HEK293 (cell line): ENCODE data around the gene ATP6V1F.
A peak's percentile ranks its signal among the peaks of the same experiment; 100 is the strongest.

Experiments used
- CTCF ChIA-PET: fragments of 350-600 bp; formaldehyde crosslinking; extraction: SDS; loops from one replicate; lab custom pipeline; 2021; ENCODE audit warnings: antibody characterized with exemption; lab: Yijun Ruan, JAX
- POLR2A ChIA-PET: fragments of 300-600 bp; formaldehyde crosslinking; extraction: SDS; loops from one replicate; lab custom pipeline; 2020; ENCODE audit warnings: antibody characterized with exemption, inconsistent platforms; lab: Yijun Ruan, JAX
- H3K27ac ChIP-seq: fragments of 200-500 bp; sonication (Bioruptor generic); 2 replicates; pipeline ENCODE4 v1.5.1; 2014; ENCODE audit warnings: low read depth, low read length, control low read depth, inconsistent platforms; ENCODE audit errors: extremely low read depth
- H3K36me3 ChIP-seq, 2 experiments: fragments of 200-500 bp in 1 of 2; sonication (Bioruptor generic) in 1 of 2; 1 replicate in 1 of 2; 2 replicates in 1 of 2; pipeline ENCODE4 v1.5.1; 2014 to 2017; ENCODE audit warnings: inconsistent platforms in 2 of 2, low read length in 2 of 2; ENCODE audit not compliant: control insufficient read depth in 2 of 2, insufficient read depth in 1 of 2
- H3K4me1 ChIP-seq: fragments of 200-500 bp; sonication (Bioruptor generic); 2 replicates; pipeline ENCODE4 v1.5.1; 2014; ENCODE audit warnings: mild to moderate bottlenecking, low read length, inconsistent platforms; ENCODE audit not compliant: control insufficient read depth, insufficient read depth
- H3K4me3 ChIP-seq: 2 replicates; pipeline ENCODE4 v1.5.1; 2011; ENCODE audit warnings: low read depth, mild to moderate bottlenecking, control low read depth, low read length, moderate library complexity
- H3K9me3 ChIP-seq: fragments of 200-500 bp; sonication (Bioruptor generic); 2 replicates; pipeline ENCODE4 v1.5.1; 2014; ENCODE audit warnings: low read depth, low read length, inconsistent platforms; ENCODE audit not compliant: control insufficient read depth, insufficient read depth
- BCL11A ChIP-seq: fragments of 450-650 bp; formaldehyde crosslinking; IDR thresholded peaks from 2 replicates; pipeline ENCODE4 v1.5.1; 2016; ENCODE audit warnings: low read depth, missing biosample characterization, missing genetic modification characterization
- GLIS2 ChIP-seq: fragments of 450-650 bp; formaldehyde crosslinking; IDR thresholded peaks from 2 replicates; pipeline ENCODE4 v1.5.1; 2016; ENCODE audit warnings: missing biosample characterization, missing genetic modification characterization
- ZBTB8A ChIP-seq: fragments of 450-650 bp; formaldehyde crosslinking; IDR thresholded peaks from 2 replicates; pipeline ENCODE4 v1.5.1; 2016; ENCODE audit warnings: missing biosample characterization, missing genetic modification characterization
- ZIC2 ChIP-seq: fragments of 450-650 bp; formaldehyde crosslinking; IDR thresholded peaks from 2 replicates; pipeline ENCODE4 v1.5.1; 2016; ENCODE audit warnings: missing biosample characterization, missing genetic modification characterization
- ZNF10 ChIP-seq: fragments of 450-650 bp; formaldehyde crosslinking; IDR thresholded peaks from 2 replicates; pipeline ENCODE4 v1.5.1; 2017; ENCODE audit warnings: missing biosample characterization, missing genetic modification characterization
- ZNF112 ChIP-seq: fragments of 450-650 bp; formaldehyde crosslinking; IDR thresholded peaks from 2 replicates; pipeline ENCODE4 v1.5.0; 2017; ENCODE audit warnings: missing biosample characterization, missing genetic modification characterization
- ZNF133 ChIP-seq: fragments of 450-650 bp; formaldehyde crosslinking; IDR thresholded peaks from 2 replicates; pipeline ENCODE4 v1.5.1; 2016; ENCODE audit warnings: missing biosample characterization, missing genetic modification characterization
- ZNF146 ChIP-seq: fragments of 450-650 bp; formaldehyde crosslinking; IDR thresholded peaks from 2 replicates; pipeline ENCODE4 v1.5.1; 2016; ENCODE audit warnings: missing biosample characterization, missing genetic modification characterization
- ZNF155 ChIP-seq: fragments of 450-650 bp; formaldehyde crosslinking; IDR thresholded peaks from 2 replicates; pipeline ENCODE4 v1.5.1; 2016; ENCODE audit warnings: missing biosample characterization, missing genetic modification characterization
- ZNF169 ChIP-seq: fragments of 450-650 bp; formaldehyde crosslinking; IDR thresholded peaks from 2 replicates; pipeline ENCODE4 v1.5.1; 2016; ENCODE audit warnings: missing biosample characterization, missing genetic modification characterization
- ZNF366 ChIP-seq: fragments of 450-650 bp; formaldehyde crosslinking; conservative IDR thresholded peaks from 2 replicates; pipeline ENCODE4 v1.5.1; 2016; ENCODE audit warnings: missing biosample characterization, missing genetic modification characterization
- ZNF416 ChIP-seq: fragments of 450-650 bp; formaldehyde crosslinking; IDR thresholded peaks from 2 replicates; pipeline ENCODE4 v1.5.1; 2016; ENCODE audit warnings: missing biosample characterization, missing genetic modification characterization
- ZNF514 ChIP-seq: fragments of 450-650 bp; formaldehyde crosslinking; IDR thresholded peaks from 2 replicates; pipeline ENCODE4 v1.5.1; 2016; ENCODE audit warnings: missing biosample characterization, missing genetic modification characterization
- ZNF529 ChIP-seq: fragments of 450-650 bp; formaldehyde crosslinking; IDR thresholded peaks from 2 replicates; pipeline ENCODE4 v1.5.1; 2017; ENCODE audit warnings: missing genetic modification characterization, missing biosample characterization; ENCODE audit not compliant: insufficient replicate concordance
- ZNF624 ChIP-seq: fragments of 450-650 bp; formaldehyde crosslinking; IDR thresholded peaks from 2 replicates; pipeline ENCODE4 v1.5.1; 2017; ENCODE audit warnings: missing biosample characterization, missing genetic modification characterization
- ZNF654 ChIP-seq: fragments of 450-650 bp; formaldehyde crosslinking; IDR thresholded peaks from 2 replicates; pipeline ENCODE4 v1.5.1; 2016; ENCODE audit warnings: low read depth, missing biosample characterization, missing genetic modification characterization
- ZNF660 ChIP-seq: fragments of 450-650 bp; IDR thresholded peaks from 2 replicates; pipeline ENCODE4 v1.5.1; 2018; ENCODE audit warnings: missing biosample characterization, mild to moderate bottlenecking, missing genetic modification characterization
- TF ChIP-seq, protein P1 (sequence below): fragments of 450-650 bp; formaldehyde crosslinking; IDR thresholded peaks from 2 replicates; pipeline ENCODE4 v1.5.1; 2016; ENCODE audit warnings: missing biosample characterization, missing genetic modification characterization
- TF ChIP-seq, protein P2 (sequence below): IDR thresholded peaks from 2 replicates; pipeline ENCODE4 v1.6.1; 2011; ENCODE audit warnings: mild to moderate bottlenecking, low read depth, low read length, borderline replicate concordance
- TF ChIP-seq, protein P3 (sequence below): fragments of 450-650 bp; formaldehyde crosslinking; IDR thresholded peaks from 2 replicates; pipeline ENCODE4 v1.5.1; 2016; ENCODE audit warnings: missing biosample characterization, missing genetic modification characterization
- TF ChIP-seq, protein P4 (sequence below): fragments of 450-650 bp; formaldehyde crosslinking; IDR thresholded peaks from 2 replicates; pipeline ENCODE4 v1.5.1; 2016; ENCODE audit warnings: missing biosample characterization, missing genetic modification characterization
- TF ChIP-seq, protein P5 (sequence below): fragments of 450-650 bp; formaldehyde crosslinking; IDR thresholded peaks from 2 replicates; pipeline ENCODE4 v1.5.1; 2017; ENCODE audit warnings: missing biosample characterization, missing genetic modification characterization

The ATP6V1F gene

DNA sequence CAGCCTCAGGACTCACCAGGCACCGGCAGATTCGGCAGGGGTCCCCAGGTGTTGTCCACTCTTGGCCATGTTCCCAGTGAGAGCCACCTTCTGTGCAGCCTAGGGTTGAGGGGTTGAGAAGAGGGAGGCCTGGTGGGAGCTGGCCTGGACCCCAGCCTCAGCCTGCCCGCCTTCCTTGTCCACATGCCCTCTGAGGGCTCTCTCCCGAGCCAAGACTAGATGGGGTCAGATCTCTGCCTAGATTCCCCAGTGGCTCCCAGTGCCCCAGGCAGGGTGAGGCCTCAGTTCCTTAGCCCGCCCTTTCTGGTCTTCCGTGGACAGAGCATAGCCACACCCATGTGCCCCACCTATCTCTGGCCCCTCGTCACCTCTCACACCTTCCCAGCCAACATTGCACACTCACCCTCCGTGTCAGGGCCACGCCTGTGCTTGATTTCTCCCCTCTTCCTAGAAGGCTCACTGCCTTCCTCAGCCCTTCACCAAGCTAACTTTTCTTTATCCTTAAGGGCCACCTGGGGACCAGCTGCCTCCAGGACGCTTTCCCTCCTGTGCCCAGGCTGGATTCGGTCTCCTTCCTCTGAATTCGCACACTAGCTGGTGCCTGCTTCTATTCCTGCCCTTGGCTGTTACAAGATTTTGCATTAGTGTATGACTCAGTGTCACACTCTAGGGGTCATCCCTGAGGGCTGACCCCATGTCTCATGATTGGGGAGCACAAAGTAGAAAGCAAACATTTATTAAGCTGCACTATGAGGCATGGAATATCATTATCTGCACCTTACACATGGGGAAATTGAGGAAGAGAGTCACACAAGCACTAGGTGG, 40.3 kb downstream of the ATP6V1F start (continued):
- TF ChIP-seq, protein P1, sequence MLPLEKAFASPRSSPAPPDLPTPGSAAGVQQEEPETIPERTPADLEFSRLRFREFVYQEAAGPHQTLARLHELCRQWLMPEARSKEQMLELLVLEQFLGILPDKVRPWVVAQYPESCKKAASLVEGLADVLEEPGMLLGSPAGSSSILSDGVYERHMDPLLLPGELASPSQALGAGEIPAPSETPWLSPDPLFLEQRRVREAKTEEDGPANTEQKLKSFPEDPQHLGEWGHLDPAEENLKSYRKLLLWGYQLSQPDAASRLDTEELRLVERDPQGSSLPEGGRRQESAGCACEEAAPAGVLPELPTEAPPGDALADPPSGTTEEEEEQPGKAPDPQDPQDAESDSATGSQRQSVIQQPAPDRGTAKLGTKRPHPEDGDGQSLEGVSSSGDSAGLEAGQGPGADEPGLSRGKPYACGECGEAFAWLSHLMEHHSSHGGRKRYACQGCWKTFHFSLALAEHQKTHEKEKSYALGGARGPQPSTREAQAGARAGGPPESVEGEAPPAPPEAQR, result no peak
- TF ChIP-seq GLIS2 (tag by site-specific recombination), result 0 out of 2 replicates have a peak, but pooled peaks have one; percentile 17
- no peak for TF ChIP-seq ZNF133 (tag by site-specific recombination)
- TF ChIP-seq, protein P2, sequence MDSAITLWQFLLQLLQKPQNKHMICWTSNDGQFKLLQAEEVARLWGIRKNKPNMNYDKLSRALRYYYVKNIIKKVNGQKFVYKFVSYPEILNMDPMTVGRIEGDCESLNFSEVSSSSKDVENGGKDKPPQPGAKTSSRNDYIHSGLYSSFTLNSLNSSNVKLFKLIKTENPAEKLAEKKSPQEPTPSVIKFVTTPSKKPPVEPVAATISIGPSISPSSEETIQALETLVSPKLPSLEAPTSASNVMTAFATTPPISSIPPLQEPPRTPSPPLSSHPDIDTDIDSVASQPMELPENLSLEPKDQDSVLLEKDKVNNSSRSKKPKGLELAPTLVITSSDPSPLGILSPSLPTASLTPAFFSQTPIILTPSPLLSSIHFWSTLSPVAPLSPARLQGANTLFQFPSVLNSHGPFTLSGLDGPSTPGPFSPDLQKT, result no peak
- TF ChIP-seq ZIC2 (tag by site-specific recombination), result no peak
- TF ChIP-seq, all 188 proteins: peak for 3

DNA sequence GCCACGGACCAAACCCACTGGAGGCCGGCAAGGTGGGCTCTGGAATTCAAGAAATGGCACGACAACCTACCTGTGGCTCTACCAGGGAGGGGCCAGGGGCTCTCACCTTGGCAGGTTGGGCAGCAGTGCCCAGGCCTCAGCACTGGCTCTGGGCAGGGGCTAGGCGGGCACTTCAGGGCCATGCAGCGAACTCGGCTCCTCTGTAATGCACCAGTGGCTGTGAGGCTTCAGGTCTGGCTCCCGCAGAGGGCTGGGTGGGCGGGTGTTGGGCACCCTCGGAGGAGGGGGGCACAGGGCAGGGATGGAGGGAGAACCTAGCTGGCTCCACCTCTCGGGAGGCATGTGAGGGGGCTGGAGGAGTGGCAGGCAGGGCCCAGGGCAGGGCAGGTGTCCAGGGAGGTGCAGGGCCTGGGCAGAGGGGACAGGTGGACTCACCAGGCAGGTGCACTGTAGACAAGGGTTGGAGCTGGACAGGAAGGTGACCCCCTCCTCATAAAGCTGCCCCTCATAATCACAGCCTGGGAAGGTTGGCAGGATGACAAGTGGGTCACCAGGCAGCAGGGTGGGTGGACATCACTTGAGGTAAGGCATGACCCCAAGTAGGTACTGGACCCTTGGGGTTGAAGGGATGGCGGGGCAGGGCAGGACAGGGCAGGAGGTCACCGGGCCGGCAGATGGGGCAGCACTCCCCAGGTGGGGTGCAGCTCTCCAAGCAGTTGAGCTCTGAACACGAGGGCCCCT, 41.1 kb downstream of the ATP6V1F start:
- TF ChIP-seq BCL11A (no peak), ZNF660 (tag by site-specific recombination) (no peak), ZNF146 (no peak), ZNF155 (tag by site-specific recombination) (no peak), ZNF529 (no peak)
- TF ChIP-seq, protein P3, sequence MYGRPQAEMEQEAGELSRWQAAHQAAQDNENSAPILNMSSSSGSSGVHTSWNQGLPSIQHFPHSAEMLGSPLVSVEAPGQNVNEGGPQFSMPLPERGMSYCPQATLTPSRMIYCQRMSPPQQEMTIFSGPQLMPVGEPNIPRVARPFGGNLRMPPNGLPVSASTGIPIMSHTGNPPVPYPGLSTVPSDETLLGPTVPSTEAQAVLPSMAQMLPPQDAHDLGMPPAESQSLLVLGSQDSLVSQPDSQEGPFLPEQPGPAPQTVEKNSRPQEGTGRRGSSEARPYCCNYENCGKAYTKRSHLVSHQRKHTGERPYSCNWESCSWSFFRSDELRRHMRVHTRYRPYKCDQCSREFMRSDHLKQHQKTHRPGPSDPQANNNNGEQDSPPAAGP (tag by site-specific recombination), result no peak
- TF ChIP-seq, all 188 proteins: peak for 0
- no peaks in the 10 kb centered on the region for H3K9me3 ChIP-seq
- CTCF ChIA-PET, result interaction anchor here (0.6 to 3.1 kb wide), 9 partner anchors 14 to 560 kb away, joined by 3 to 16 read pairs (median 4); no protein-coding TSS in a partner anchor
- no peaks in the 10 kb centered on the region for H3K36me3 ChIP-seq
- no peak overlapping the region for H3K4me3 ChIP-seq
- POLR2A ChIA-PET, result no interaction called here
- H3K27ac ChIP-seq, result no peak overlapping the region
- no peaks in the 10 kb centered on the region for H3K4me1 ChIP-seq

DNA sequence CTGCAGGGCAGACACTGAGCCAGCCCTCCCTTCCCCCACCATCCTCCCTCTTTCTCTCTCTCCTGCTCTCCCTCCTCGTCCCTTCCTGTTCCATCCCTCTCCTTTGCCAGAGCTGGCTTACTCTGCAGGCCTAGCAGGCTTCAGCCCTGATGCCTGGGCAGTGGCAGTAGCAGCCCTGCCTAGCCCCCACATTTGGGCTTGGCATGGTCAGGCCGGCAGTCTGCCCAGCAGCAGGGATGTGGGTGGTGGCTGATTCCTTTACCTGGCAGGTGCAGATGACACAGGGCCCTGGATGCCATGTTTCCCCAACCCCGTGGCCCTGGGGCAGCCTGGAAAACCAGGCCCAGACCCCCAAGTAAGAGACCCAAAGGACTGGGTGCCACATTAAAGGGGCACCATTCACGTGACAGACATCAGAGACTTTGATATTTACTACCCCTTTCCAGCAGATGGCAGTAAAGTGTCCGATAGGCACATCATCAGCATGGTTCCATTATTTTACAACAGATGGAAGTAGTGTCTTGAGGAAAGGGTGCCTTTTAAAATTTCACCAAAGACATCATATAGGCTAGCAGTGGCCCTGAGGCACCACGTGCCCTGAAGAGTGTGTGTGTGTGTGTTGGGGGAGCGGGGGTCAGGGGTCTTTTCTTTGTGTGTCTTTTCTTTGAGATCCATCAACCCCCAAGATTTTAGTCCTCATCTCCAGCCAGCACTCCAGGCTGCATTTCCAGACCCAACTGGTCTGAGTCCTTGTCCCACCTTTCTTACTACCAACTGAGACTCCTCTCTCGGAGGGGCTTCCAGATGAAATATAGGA, 41.9 kb downstream of the ATP6V1F start:
- no peaks in the 10 kb centered on the region for H3K36me3 ChIP-seq
- no peaks in the 10 kb centered on the region for H3K9me3 ChIP-seq
- H3K4me3 ChIP-seq, result no peak overlapping the region
- POLR2A ChIA-PET, result no interaction called here
- CTCF ChIA-PET, result interaction anchor here (0.6 to 3.1 kb wide), 5 partner anchors 16 to 560 kb away, joined by 3 to 16 read pairs (median 4); no protein-coding TSS in a partner anchor
- H3K4me1 ChIP-seq, result no peaks in the 10 kb centered on the region
- H3K27ac ChIP-seq, result no peak overlapping the region
- TF ChIP-seq ZNF366 (tag by site-specific recombination) (peak; percentile 60), ZBTB8A (tag by site-specific recombination) (0 out of 2 replicates have a peak, but pooled peaks have one; percentile 27), ZNF169 (no peak), ZNF416 (tag by site-specific recombination) (no peak), ZNF514 (tag by site-specific recombination) (no peak), ZNF112 (tag by site-specific recombination) (no peak), ZNF10 (0 out of 2 replicates have a peak, but pooled peaks have one; percentile 31), ZNF654 (tag by site-specific recombination) (peak; percentile 73), ZNF624 (no peak)
- TF ChIP-seq, protein P4, sequence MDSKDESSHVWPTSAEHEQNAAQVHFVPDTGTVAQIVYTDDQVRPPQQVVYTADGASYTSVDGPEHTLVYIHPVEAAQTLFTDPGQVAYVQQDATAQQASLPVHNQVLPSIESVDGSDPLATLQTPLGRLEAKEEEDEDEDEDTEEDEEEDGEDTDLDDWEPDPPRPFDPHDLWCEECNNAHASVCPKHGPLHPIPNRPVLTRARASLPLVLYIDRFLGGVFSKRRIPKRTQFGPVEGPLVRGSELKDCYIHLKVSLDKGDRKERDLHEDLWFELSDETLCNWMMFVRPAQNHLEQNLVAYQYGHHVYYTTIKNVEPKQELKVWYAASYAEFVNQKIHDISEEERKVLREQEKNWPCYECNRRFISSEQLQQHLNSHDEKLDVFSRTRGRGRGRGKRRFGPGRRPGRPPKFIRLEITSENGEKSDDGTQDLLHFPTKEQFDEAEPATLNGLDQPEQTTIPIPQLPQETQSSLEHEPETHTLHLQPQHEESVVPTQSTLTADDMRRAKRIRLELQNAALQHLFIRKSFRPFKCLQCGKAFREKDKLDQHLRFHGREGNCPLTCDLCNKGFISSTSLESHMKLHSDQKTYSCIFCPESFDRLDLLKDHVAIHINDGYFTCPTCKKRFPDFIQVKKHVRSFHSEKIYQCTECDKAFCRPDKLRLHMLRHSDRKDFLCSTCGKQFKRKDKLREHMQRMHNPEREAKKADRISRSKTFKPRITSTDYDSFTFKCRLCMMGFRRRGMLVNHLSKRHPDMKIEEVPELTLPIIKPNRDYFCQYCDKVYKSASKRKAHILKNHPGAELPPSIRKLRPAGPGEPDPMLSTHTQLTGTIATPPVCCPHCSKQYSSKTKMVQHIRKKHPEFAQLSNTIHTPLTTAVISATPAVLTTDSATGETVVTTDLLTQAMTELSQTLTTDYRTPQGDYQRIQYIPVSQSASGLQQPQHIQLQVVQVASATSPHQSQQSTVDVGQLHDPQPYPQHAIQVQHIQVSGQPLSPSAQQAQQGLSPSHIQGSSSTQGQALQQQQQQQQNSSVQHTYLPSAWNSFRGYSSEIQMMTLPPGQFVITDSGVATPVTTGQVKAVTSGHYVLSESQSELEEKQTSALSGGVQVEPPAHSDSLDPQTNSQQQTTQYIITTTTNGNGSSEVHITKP (tag by site-specific recombination), result no peak
- TF ChIP-seq, protein P5, sequence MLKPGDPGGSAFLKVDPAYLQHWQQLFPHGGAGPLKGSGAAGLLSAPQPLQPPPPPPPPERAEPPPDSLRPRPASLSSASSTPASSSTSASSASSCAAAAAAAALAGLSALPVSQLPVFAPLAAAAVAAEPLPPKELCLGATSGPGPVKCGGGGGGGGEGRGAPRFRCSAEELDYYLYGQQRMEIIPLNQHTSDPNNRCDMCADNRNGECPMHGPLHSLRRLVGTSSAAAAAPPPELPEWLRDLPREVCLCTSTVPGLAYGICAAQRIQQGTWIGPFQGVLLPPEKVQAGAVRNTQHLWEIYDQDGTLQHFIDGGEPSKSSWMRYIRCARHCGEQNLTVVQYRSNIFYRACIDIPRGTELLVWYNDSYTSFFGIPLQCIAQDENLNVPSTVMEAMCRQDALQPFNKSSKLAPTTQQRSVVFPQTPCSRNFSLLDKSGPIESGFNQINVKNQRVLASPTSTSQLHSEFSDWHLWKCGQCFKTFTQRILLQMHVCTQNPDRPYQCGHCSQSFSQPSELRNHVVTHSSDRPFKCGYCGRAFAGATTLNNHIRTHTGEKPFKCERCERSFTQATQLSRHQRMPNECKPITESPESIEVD, result no peak
